ENCODE measurements around the gene PTPN13. TPM values are rescaled to one million over a fixed set of nuclear protein-coding genes. Genes with fewer than 3 reads are reported as not detected.

The PTPN13 gene
- total and polyA plus RNA-seq, 4 experiments from 2014 or later: 1.5 to 11.9 (median 7.7) TPM

DNA sequence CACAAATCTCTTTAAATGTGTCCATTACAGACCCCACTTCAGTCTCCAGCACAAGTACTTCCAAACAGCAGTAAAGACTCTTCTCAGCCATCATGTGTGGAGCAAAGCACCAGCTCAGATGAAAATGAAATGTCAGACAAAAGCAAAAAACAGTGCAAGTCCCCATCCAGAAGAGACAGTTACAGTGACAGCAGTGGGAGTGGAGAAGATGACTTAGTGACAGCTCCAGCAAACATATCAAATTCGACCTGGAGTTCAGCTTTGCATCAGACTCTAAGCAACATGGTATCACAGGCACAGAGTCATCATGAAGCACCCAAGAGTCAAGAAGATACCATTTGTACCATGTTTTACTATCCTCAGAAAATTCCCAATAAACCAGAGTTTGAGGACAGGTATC, 177.0 kb downstream of the PTPN13 start:
- intact Hi-C loops (cut with micrococcal nuclease): no loop called here
- Histone ChIP-seq H3K4me1 (ENCODE audit: insufficient read depth, low read length) (no peaks in the 10 kb centered on the region), H3K36me3 (ENCODE audit: insufficient read depth, low read length) (no peaks in the 10 kb centered on the region), H3K27me3 (ENCODE audit: insufficient read depth, low read length) (no peaks in the 10 kb centered on the region), H3K4me3 (ENCODE audit: low read length in 2 of 2) (no peak overlapping the region), H3K27ac (ENCODE audit: low read depth, low read length) (no peak overlapping the region), H3K9me3 (ENCODE audit: control insufficient read depth in 1 of 2, low read length in 2 of 2) (no peaks in the 10 kb centered on the region)
- Mint-ChIP-seq H3K4me1 (no peaks in the 10 kb centered on the region), H3K27ac (peak overlapping the region in 1 of 7 donors; percentile 8), H3K4me3 (no peak overlapping the region), H3K36me3 (peaks cover 2 to 12% of the 10 kb centered on the region in 2 donors), H3K27me3 (peaks cover 2 to 3% of the 10 kb centered on the region in 2 donors), H3K9me3 (no peaks in the 10 kb centered on the region)
- CTCF ChIA-PET (ENCODE audit: partially characterized antibody): no interaction called here
- no peak for DNase-seq
- POLR2A ChIA-PET (ENCODE audit: partially characterized antibody): no interaction called here

DNA sequence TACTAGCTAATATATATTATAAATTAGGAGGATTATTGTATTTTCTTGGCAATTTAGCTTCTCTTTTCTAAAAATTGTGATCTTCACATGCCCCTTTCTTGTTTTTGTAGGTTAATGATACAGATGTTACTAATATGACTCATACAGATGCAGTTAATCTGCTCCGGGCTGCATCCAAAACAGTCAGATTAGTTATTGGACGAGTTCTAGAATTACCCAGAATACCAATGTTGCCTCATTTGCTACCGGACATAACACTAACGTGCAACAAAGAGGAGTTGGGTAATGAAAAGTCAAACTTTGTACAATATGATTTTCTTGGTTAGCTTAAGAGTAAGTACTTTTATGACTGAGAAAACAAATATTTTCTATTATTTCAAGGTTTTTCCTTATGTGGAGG, 180.9 kb downstream of the PTPN13 start:
- H3K4me1 ChIP-seq (ENCODE audit: insufficient read depth, low read length): no peaks in the 10 kb centered on the region
- H3K27ac ChIP-seq (ENCODE audit: low read depth, low read length): no peak overlapping the region
- no peaks in the 10 kb centered on the region for H3K27me3 ChIP-seq (ENCODE audit: insufficient read depth, low read length)
- H3K36me3 Mint-ChIP-seq: peaks cover 2 to 6% of the 10 kb centered on the region in 2 donors
- H3K4me3 Mint-ChIP-seq: no peak overlapping the region
- DNase-seq: no peak
- peaks cover 0 to 5% of the 10 kb centered on the region in 2 donors for H3K27me3 Mint-ChIP-seq
- H3K4me1 Mint-ChIP-seq: no peaks in the 10 kb centered on the region
- ChIA-PET CTCF (ENCODE audit: partially characterized antibody) (no interaction called here), POLR2A (ENCODE audit: partially characterized antibody) (no interaction called here)
- no peak overlapping the region for H3K4me3 ChIP-seq (ENCODE audit: low read length in 2 of 2)
- intact Hi-C loops (cut with micrococcal nuclease): no loop called here
- H3K27ac Mint-ChIP-seq: no peak overlapping the region
- no peaks in the 10 kb centered on the region for H3K9me3 ChIP-seq (ENCODE audit: control insufficient read depth in 1 of 2, low read length in 2 of 2)
- H3K36me3 ChIP-seq (ENCODE audit: insufficient read depth, low read length): no peaks in the 10 kb centered on the region
- H3K9me3 Mint-ChIP-seq: no peaks in the 10 kb centered on the region

DNA sequence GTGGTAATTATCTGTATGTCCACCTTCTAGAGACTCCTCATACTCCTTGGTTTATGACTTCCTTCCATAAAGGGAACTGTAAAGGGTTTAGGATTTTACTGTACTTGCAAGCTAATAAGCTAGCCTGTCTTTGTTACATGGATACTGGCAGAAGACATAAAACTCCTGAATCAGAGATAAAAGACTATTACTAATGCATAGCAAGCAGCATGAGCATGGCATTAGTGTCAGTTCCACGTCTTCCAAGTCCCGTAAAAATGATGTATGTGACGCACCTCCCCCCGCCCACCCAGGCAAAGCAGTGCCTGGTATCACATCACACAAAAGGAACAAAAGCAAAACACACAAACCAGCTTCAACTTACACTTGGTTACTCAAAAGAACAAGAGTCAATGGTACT, 184.1 kb downstream of the PTPN13 start:
- Mint-ChIP-seq H3K27me3 (peaks cover 0 to 5% of the 10 kb centered on the region in 2 donors), H3K27ac (no peak overlapping the region), H3K9me3 (no peaks in the 10 kb centered on the region), H3K36me3 (peaks cover 0 to 10% of the 10 kb centered on the region in 2 donors), H3K4me3 (no peak overlapping the region), H3K4me1 (no peaks in the 10 kb centered on the region)
- H3K27me3 ChIP-seq (ENCODE audit: insufficient read depth, low read length): no peaks in the 10 kb centered on the region
- no peak overlapping the region for H3K27ac ChIP-seq (ENCODE audit: low read depth, low read length)
- no peaks in the 10 kb centered on the region for H3K36me3 ChIP-seq (ENCODE audit: insufficient read depth, low read length)
- H3K4me1 ChIP-seq (ENCODE audit: insufficient read depth, low read length): no peaks in the 10 kb centered on the region
- no peak overlapping the region for H3K4me3 ChIP-seq (ENCODE audit: low read length in 2 of 2)
- DNase-seq: no peak
- no peaks in the 10 kb centered on the region for H3K9me3 ChIP-seq (ENCODE audit: control insufficient read depth in 1 of 2, low read length in 2 of 2)
- ChIA-PET CTCF (ENCODE audit: partially characterized antibody) (no interaction called here), POLR2A (ENCODE audit: partially characterized antibody) (no interaction called here)
- intact Hi-C loops (cut with micrococcal nuclease): no loop called here

DNA sequence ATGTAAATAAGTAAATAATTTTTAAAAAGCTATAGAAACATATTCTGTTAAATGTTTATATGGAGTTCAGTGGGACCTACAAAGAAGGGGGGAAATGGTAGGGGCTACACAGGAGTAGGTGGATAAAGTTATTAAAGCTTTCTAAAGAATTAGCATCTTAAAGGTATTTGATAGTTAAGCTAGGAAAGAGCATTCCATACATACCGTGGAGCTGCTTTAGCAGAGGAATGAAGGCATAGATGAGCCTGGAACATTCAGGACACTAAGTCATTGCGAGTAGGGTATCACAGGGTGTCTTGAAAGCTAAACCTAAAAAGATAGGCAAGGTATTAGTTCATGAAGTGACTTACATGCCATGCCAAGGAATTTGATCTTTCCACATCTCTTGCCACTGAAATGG, 194.7 kb downstream of the PTPN13 start:
- intact Hi-C loops (cut with micrococcal nuclease): no loop called here
- H3K27me3 Mint-ChIP-seq: peaks cover 0 to 5% of the 10 kb centered on the region in 2 donors
- H3K27ac Mint-ChIP-seq: no peak overlapping the region
- no peaks in the 10 kb centered on the region for H3K9me3 ChIP-seq (ENCODE audit: control insufficient read depth in 1 of 2, low read length in 2 of 2)
- no peak for DNase-seq
- H3K27me3 ChIP-seq (ENCODE audit: insufficient read depth, low read length): no peaks in the 10 kb centered on the region
- peaks cover 0 to 21% of the 10 kb centered on the region in 2 donors for H3K36me3 Mint-ChIP-seq
- no peaks in the 10 kb centered on the region for H3K36me3 ChIP-seq (ENCODE audit: insufficient read depth, low read length)
- no peaks in the 10 kb centered on the region for H3K4me1 ChIP-seq (ENCODE audit: insufficient read depth, low read length)
- no peak overlapping the region for H3K27ac ChIP-seq (ENCODE audit: low read depth, low read length)
- H3K9me3 Mint-ChIP-seq: peaks cover 0 to 6% (median under 1%) of the 10 kb centered on the region in 8 donors
- H3K4me3 ChIP-seq (ENCODE audit: low read length in 2 of 2): no peak overlapping the region
- H3K4me1 Mint-ChIP-seq: no peaks in the 10 kb centered on the region
- ChIA-PET CTCF (ENCODE audit: partially characterized antibody) (no interaction called here), POLR2A (ENCODE audit: partially characterized antibody) (no interaction called here)
- H3K4me3 Mint-ChIP-seq: no peak overlapping the region

DNA sequence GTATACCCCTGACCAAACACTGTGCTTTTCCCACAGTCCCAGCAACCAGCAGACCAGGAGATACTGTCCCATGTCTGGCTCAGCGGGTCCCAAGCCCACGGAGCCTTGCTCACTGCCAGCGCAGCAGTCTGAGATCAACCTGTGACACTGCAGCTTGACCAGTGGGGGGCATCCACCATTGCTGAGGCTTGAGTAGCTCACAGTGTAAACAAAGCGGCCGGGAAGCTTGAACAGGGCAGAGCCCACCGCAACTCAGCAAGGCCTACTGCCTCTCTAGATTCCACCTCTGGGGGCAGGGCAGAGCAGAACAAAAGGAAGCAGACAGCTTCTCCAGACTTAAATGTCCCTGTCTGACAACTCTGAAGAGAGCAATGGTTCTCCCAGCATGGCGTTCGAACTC, 197.0 kb downstream of the PTPN13 start:
- H3K9me3 Mint-ChIP-seq: peaks cover 0 to 11% (median under 1%) of the 10 kb centered on the region in 8 donors
- ChIA-PET CTCF (ENCODE audit: partially characterized antibody) (no interaction called here), POLR2A (ENCODE audit: partially characterized antibody) (no interaction called here)
- H3K27ac ChIP-seq (ENCODE audit: low read depth, low read length): no peak overlapping the region
- no peaks in the 10 kb centered on the region for H3K27me3 ChIP-seq (ENCODE audit: insufficient read depth, low read length)
- H3K4me1 Mint-ChIP-seq: no peaks in the 10 kb centered on the region
- no peaks in the 10 kb centered on the region for H3K9me3 ChIP-seq (ENCODE audit: control insufficient read depth in 1 of 2, low read length in 2 of 2)
- H3K27ac Mint-ChIP-seq: no peak overlapping the region
- no peaks in the 10 kb centered on the region for H3K4me1 ChIP-seq (ENCODE audit: insufficient read depth, low read length)
- intact Hi-C loops (cut with micrococcal nuclease): no loop called here
- no peaks in the 10 kb centered on the region for H3K36me3 ChIP-seq (ENCODE audit: insufficient read depth, low read length)
- peaks cover 0 to 20% of the 10 kb centered on the region in 2 donors for H3K36me3 Mint-ChIP-seq
- no peak overlapping the region for H3K4me3 Mint-ChIP-seq
- DNase-seq: no peak
- H3K4me3 ChIP-seq (ENCODE audit: low read length in 2 of 2): no peak overlapping the region
- peaks cover 0 to 5% of the 10 kb centered on the region in 2 donors for H3K27me3 Mint-ChIP-seq

DNA sequence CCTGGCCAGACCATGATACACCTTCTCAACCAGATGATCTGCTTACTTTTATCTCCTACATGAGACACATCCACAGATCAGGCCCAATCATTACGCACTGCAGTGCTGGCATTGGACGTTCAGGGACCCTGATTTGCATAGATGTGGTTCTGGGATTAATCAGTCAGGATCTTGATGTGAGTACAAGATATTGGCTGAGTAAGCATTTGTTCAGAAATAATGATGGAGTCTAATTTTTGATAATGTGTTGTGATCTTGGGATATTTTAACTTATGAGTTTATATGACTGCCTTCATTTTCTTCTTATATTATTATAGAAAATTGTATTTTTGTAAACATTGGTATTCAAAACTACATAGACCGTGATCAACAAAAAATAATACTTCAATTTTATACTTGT, 215.7 kb downstream of the PTPN13 start:
- intact Hi-C loops (cut with micrococcal nuclease): no loop called here
- Histone ChIP-seq H3K4me3 (ENCODE audit: low read length in 2 of 2) (no peak overlapping the region), H3K27ac (ENCODE audit: low read depth, low read length) (no peak overlapping the region), H3K27me3 (ENCODE audit: insufficient read depth, low read length) (no peaks in the 10 kb centered on the region), H3K4me1 (ENCODE audit: insufficient read depth, low read length) (no peaks in the 10 kb centered on the region), H3K9me3 (ENCODE audit: control insufficient read depth in 1 of 2, low read length in 2 of 2) (no peaks in the 10 kb centered on the region), H3K36me3 (ENCODE audit: insufficient read depth, low read length) (no peaks in the 10 kb centered on the region)
- H3K9me3 Mint-ChIP-seq: peaks cover 0 to 4% (median 0%) of the 10 kb centered on the region in 8 donors
- H3K4me3 Mint-ChIP-seq: no peak overlapping the region
- no peaks in the 10 kb centered on the region for H3K27me3 Mint-ChIP-seq
- no peak overlapping the region for H3K27ac Mint-ChIP-seq
- no peaks in the 10 kb centered on the region for H3K4me1 Mint-ChIP-seq
- H3K36me3 Mint-ChIP-seq: peaks cover 0 to 35% of the 10 kb centered on the region in 2 donors
- ChIA-PET CTCF (ENCODE audit: partially characterized antibody) (no interaction called here), POLR2A (ENCODE audit: partially characterized antibody) (no interaction called here)
- DNase-seq: no peak

DNA sequence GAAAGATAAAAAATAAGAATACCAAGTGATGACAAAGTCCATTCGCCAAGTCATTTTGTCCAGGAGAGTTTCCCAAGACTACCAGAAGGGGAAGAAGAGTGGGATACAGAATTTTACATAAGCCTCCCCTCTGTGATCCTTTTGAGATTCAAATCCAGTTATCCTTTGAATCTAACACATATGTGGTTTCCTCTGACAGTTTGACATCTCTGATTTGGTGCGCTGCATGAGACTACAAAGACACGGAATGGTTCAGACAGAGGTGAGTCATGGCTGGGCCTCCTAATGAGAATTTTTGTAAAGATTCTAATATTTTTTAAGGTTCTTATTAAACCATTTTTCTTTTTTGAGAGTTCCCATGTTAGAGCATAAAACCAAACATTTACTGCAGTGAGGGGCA, 216.7 kb downstream of the PTPN13 start:
- intact Hi-C loops (cut with micrococcal nuclease): no loop called here
- no peaks in the 10 kb centered on the region for H3K36me3 ChIP-seq (ENCODE audit: insufficient read depth, low read length)
- H3K36me3 Mint-ChIP-seq: peaks cover 0 to 43% of the 10 kb centered on the region in 2 donors
- H3K4me3 Mint-ChIP-seq: no peak overlapping the region
- H3K27me3 ChIP-seq (ENCODE audit: insufficient read depth, low read length): no peaks in the 10 kb centered on the region
- no peak overlapping the region for H3K4me3 ChIP-seq (ENCODE audit: low read length in 2 of 2)
- peaks cover 0 to 13% (median 6%) of the 10 kb centered on the region in 8 donors for H3K9me3 Mint-ChIP-seq
- no peak for DNase-seq
- POLR2A ChIA-PET (ENCODE audit: partially characterized antibody): no interaction called here
- no peak overlapping the region for H3K27ac ChIP-seq (ENCODE audit: low read depth, low read length)
- H3K4me1 ChIP-seq (ENCODE audit: insufficient read depth, low read length): no peaks in the 10 kb centered on the region
- no peaks in the 10 kb centered on the region for H3K27me3 Mint-ChIP-seq
- CTCF ChIA-PET (ENCODE audit: partially characterized antibody): no interaction called here
- H3K4me1 Mint-ChIP-seq: no peaks in the 10 kb centered on the region
- H3K9me3 ChIP-seq (ENCODE audit: control insufficient read depth in 1 of 2, low read length in 2 of 2): no peaks in the 10 kb centered on the region
- H3K27ac Mint-ChIP-seq: no peak overlapping the region

DNA sequence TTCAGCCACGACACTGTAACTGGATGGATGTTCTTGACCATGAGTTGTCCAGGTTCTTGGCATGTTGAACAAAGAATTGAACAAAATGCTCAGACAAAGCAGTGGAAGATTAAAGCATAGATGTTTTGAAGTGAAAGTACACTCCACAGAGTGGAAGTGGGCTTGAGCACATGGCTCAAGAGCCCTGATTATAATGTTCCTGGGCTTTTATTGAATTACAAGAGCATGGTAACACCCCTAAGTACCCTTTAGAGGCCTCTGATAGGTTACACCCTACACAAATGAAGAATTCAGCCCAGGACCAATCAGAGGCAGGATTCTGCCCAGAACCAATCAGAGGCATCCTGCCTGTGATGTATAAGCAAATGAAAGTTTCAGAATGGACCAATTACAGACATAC, 221.5 kb downstream of the PTPN13 start:
- Histone ChIP-seq H3K4me1 (ENCODE audit: insufficient read depth, low read length) (no peaks in the 10 kb centered on the region), H3K4me3 (ENCODE audit: low read length in 2 of 2) (no peak overlapping the region), H3K27ac (ENCODE audit: low read depth, low read length) (no peak overlapping the region), H3K9me3 (ENCODE audit: control insufficient read depth in 1 of 2, low read length in 2 of 2) (no peaks in the 10 kb centered on the region), H3K36me3 (ENCODE audit: insufficient read depth, low read length) (no peaks in the 10 kb centered on the region), H3K27me3 (ENCODE audit: insufficient read depth, low read length) (no peaks in the 10 kb centered on the region)
- peaks cover 3 to 18% (median 10%) of the 10 kb centered on the region in 8 donors for H3K9me3 Mint-ChIP-seq
- ChIA-PET POLR2A (ENCODE audit: partially characterized antibody) (no interaction called here), CTCF (ENCODE audit: partially characterized antibody) (interaction anchor here (3.7 kb wide), 1 partner anchor 293 kb away, joined by 15 read pairs; no protein-coding TSS in a partner anchor)
- DNase-seq: no peak
- H3K4me3 Mint-ChIP-seq: peak overlapping the region in 1 of 8 donors; percentile 48
- H3K36me3 Mint-ChIP-seq: peaks cover 0 to 39% of the 10 kb centered on the region in 2 donors
- no peaks in the 10 kb centered on the region for H3K4me1 Mint-ChIP-seq
- intact Hi-C loops (cut with micrococcal nuclease): no loop called here
- peaks cover 1% of the 10 kb centered on the region in 2 donors for H3K27me3 Mint-ChIP-seq
- no peak overlapping the region for H3K27ac Mint-ChIP-seq
